H1 (cell line): Measurements from ENCODE around the gene L1TD1. TPM values are rescaled to one million over a fixed set of nuclear protein-coding genes. Genes with fewer than 3 reads are reported as not detected.

Source experiments
- ASH2L ChIP-seq: fragments of 200-600, 300-600 bp; sonication (generic); IDR thresholded peaks from one replicate; pipeline ENCODE4 v1.7.1; 2017; ENCODE audit warnings: low read length
- EZH2 ChIP-seq: fragments of 200-600 bp; sonication (generic); IDR thresholded peaks from 2 replicates; pipeline ENCODE4 v1.7.1; 2012; ENCODE audit warnings: low read depth, mild to moderate bottlenecking, moderate library complexity, low read length, inconsistent platforms; ENCODE audit not compliant: severe bottlenecking
- JUND ChIP-seq: IDR thresholded peaks from 2 replicates; pipeline ENCODE4 v1.6.1; 2011; ENCODE audit warnings: mild to moderate bottlenecking, improper control_type of control experiment, low read length
- YY1 ChIP-seq: IDR thresholded peaks from 2 replicates; pipeline ENCODE4 v1.6.1; 2011; ENCODE audit warnings: low read depth, mild to moderate bottlenecking, low read length
- polyA plus RNA-seq, 7 experiments: library from polyadenylated mRNA; depleted of rRNA in 3 of 7; stranded (reverse) in 5 of 7; unstranded in 2 of 7; fragments of >200 nt in 5 of 7; fragments of 200-250 nt in 2 of 7; gene quantifications; 1 replicate in 5 of 7; 2 replicates in 1 of 7; 4 replicates in 1 of 7; pipeline versions ENCODE4 v1.2.1 to v1.2.3, GENCODE V29; 2011 to 2013; ENCODE audit warnings: missing spikeins in 2 of 7, mixed read lengths in 2 of 7
- total RNA-seq: library from RNA; stranded (reverse); fragmentation: NEBNext Ultra II Directional; extraction: Animal tissue kit (Norgen Biotek cat#: 25700); gene quantifications from 2 replicates; pipeline ENCODE4 v1.2.1, GENCODE V29; 2021
- TF ChIP-seq, protein P1 (sequence below): fragments of 300-600 bp; sonication (generic); IDR thresholded peaks from 2 replicates; pipeline ENCODE4 v1.7.1; 2012; ENCODE audit warnings: low read length, moderate library complexity, mild to moderate bottlenecking, inconsistent platforms; ENCODE audit not compliant: insufficient replicate concordance

Gene L1TD1
- total and polyA plus RNA-seq, 2 of the 8 experiments (the other 6 are each of a cell fraction or from before 2014, with no cell fraction given) = 35.3 to 441 TPM

DNA sequence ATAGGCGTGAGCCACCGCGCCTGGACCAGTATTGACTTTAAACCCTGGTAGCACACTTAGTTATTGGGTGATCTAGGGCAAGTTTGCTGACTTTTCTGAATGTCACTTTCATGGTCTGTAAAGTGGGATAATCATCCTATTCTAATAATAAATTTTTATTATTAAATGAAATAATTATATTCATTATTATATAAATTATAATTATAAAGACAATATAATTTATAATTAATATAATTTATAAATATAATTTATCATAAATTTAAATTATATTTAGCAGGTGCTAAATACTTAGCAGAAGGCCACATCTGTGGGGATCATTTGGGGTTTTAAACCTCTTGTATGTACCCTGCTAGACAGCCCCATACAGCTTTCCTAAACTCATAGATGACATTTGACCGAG is 64.9 kb downstream of the L1TD1 start (continued):
- TF ChIP-seq, protein P1, sequence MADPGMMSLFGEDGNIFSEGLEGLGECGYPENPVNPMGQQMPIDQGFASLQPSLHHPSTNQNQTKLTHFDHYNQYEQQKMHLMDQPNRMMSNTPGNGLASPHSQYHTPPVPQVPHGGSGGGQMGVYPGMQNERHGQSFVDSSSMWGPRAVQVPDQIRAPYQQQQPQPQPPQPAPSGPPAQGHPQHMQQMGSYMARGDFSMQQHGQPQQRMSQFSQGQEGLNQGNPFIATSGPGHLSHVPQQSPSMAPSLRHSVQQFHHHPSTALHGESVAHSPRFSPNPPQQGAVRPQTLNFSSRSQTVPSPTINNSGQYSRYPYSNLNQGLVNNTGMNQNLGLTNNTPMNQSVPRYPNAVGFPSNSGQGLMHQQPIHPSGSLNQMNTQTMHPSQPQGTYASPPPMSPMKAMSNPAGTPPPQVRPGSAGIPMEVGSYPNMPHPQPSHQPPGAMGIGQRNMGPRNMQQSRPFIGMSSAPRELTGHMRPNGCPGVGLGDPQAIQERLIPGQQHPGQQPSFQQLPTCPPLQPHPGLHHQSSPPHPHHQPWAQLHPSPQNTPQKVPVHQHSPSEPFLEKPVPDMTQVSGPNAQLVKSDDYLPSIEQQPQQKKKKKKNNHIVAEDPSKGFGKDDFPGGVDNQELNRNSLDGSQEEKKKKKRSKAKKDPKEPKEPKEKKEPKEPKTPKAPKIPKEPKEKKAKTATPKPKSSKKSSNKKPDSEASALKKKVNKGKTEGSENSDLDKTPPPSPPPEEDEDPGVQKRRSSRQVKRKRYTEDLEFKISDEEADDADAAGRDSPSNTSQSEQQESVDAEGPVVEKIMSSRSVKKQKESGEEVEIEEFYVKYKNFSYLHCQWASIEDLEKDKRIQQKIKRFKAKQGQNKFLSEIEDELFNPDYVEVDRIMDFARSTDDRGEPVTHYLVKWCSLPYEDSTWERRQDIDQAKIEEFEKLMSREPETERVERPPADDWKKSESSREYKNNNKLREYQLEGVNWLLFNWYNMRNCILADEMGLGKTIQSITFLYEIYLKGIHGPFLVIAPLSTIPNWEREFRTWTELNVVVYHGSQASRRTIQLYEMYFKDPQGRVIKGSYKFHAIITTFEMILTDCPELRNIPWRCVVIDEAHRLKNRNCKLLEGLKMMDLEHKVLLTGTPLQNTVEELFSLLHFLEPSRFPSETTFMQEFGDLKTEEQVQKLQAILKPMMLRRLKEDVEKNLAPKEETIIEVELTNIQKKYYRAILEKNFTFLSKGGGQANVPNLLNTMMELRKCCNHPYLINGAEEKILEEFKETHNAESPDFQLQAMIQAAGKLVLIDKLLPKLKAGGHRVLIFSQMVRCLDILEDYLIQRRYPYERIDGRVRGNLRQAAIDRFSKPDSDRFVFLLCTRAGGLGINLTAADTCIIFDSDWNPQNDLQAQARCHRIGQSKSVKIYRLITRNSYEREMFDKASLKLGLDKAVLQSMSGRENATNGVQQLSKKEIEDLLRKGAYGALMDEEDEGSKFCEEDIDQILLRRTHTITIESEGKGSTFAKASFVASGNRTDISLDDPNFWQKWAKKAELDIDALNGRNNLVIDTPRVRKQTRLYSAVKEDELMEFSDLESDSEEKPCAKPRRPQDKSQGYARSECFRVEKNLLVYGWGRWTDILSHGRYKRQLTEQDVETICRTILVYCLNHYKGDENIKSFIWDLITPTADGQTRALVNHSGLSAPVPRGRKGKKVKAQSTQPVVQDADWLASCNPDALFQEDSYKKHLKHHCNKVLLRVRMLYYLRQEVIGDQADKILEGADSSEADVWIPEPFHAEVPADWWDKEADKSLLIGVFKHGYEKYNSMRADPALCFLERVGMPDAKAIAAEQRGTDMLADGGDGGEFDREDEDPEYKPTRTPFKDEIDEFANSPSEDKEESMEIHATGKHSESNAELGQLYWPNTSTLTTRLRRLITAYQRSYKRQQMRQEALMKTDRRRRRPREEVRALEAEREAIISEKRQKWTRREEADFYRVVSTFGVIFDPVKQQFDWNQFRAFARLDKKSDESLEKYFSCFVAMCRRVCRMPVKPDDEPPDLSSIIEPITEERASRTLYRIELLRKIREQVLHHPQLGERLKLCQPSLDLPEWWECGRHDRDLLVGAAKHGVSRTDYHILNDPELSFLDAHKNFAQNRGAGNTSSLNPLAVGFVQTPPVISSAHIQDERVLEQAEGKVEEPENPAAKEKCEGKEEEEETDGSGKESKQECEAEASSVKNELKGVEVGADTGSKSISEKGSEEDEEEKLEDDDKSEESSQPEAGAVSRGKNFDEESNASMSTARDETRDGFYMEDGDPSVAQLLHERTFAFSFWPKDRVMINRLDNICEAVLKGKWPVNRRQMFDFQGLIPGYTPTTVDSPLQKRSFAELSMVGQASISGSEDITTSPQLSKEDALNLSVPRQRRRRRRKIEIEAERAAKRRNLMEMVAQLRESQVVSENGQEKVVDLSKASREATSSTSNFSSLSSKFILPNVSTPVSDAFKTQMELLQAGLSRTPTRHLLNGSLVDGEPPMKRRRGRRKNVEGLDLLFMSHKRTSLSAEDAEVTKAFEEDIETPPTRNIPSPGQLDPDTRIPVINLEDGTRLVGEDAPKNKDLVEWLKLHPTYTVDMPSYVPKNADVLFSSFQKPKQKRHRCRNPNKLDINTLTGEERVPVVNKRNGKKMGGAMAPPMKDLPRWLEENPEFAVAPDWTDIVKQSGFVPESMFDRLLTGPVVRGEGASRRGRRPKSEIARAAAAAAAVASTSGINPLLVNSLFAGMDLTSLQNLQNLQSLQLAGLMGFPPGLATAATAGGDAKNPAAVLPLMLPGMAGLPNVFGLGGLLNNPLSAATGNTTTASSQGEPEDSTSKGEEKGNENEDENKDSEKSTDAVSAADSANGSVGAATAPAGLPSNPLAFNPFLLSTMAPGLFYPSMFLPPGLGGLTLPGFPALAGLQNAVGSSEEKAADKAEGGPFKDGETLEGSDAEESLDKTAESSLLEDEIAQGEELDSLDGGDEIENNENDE = no peak
- TF ChIP-seq YY1 (no peak), ASH2L (no peak), JUND (no peak), EZH2 (no peak)
- TF ChIP-seq, all 59 proteins: peak for 0
